Body of pancreas (tissue), 4 donors: Measurements from ENCODE around the gene PTGFRN.

Experiments used
- POLR2A ChIP-seq, 3 donors: fragments of 450-650 bp; IDR thresholded peaks; one replicate each; pipeline ENCODE4 v1.6.1; 2016; ENCODE audit warnings: antibody characterized with exemption in 3 of 3, mild to moderate bottlenecking in 2 of 3
- TF ChIP-seq, protein P1 (sequence below), 7 experiments: fragments of 450-650 bp in 4 of 7; fragments of 200-600 bp in 3 of 7; sonication (generic) in 3 of 7; IDR thresholded peaks; one replicate each; pipeline ENCODE4 v1.5.1; 2016 to 2019; ENCODE audit warnings: antibody characterized with exemption in 7 of 7

- no peak for TF ChIP-seq POLR2A (IDR thresholded peaks at IDR 0.05)
- TF ChIP-seq, protein P1, sequence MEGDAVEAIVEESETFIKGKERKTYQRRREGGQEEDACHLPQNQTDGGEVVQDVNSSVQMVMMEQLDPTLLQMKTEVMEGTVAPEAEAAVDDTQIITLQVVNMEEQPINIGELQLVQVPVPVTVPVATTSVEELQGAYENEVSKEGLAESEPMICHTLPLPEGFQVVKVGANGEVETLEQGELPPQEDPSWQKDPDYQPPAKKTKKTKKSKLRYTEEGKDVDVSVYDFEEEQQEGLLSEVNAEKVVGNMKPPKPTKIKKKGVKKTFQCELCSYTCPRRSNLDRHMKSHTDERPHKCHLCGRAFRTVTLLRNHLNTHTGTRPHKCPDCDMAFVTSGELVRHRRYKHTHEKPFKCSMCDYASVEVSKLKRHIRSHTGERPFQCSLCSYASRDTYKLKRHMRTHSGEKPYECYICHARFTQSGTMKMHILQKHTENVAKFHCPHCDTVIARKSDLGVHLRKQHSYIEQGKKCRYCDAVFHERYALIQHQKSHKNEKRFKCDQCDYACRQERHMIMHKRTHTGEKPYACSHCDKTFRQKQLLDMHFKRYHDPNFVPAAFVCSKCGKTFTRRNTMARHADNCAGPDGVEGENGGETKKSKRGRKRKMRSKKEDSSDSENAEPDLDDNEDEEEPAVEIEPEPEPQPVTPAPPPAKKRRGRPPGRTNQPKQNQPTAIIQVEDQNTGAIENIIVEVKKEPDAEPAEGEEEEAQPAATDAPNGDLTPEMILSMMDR (IDR thresholded peaks at IDR 0.05) = no peak
Measured at GRCh38 chr1:116981521-116982037, 71.9 kb downstream of the PTGFRN start.
